Measurements from ENCODE around the gene ZNF17. TPM values are rescaled to one million over a fixed set of nuclear protein-coding genes. Genes with fewer than 3 reads are reported as not detected.

Gene ZNF17
- total RNA-seq, result 1 to 10 TPM; 8.9 to 9.3 TPM
- polyA plus RNA-seq (ENCODE audit: insufficient read length in 6 of 6), result 10 to 100 TPM; 14.1 to 17.6 (median 15.2) TPM
- long read RNA-seq, donor 1, partial matches to known transcripts, result 0 of 8 reads
- long read RNA-seq, donor 1, other reads (novel, unspliced or antisense), result 0 of 8 reads
- long read RNA-seq, donor 2, partial matches to known transcripts, result 0 of 9 reads
- long read RNA-seq, donor 2, other reads (novel, unspliced or antisense), result 0 of 9 reads
- long read RNA-seq, donor 3, partial matches to known transcripts, result 0 of 5 reads
- long read RNA-seq, donor 3, other reads (novel, unspliced or antisense), result 0 of 5 reads
- long read RNA-seq, donor 4, partial matches to known transcripts, result 0 of 2 reads
- long read RNA-seq, donor 4, other reads (novel, unspliced or antisense), result 0 of 2 reads
- long read RNA-seq, donor 5, transcript ZNF17-207 (1 exons, 2,750 nt), result major isoform, 5 of 8 reads
- long read RNA-seq, donor 5, partial matches to known transcripts, result 0 of 8 reads
- long read RNA-seq, donor 5, other reads (novel, unspliced or antisense), result 0 of 8 reads
- long read RNA-seq, donor 6, transcript ZNF17-207 (1 exons, 2,750 nt), result major isoform, 5 of 6 reads
- long read RNA-seq, donor 6, partial matches to known transcripts, result 0 of 6 reads
- long read RNA-seq, donor 6, other reads (novel, unspliced or antisense), result 0 of 6 reads
- long read RNA-seq, donor 7, partial matches to known transcripts, result 0 of 3 reads
- long read RNA-seq, donor 7, other reads (novel, unspliced or antisense), result 0 of 3 reads
- long read RNA-seq, donor 8, result 0 reads
- long read RNA-seq, donor 9, result 0 reads
- long read RNA-seq, donor 10, partial matches to known transcripts, result 0 of 1 reads
- long read RNA-seq, donor 10, other reads (novel, unspliced or antisense), result 0 of 1 reads
- long read RNA-seq, donor 11, result 0 reads
- long read RNA-seq, donor 12, partial matches to known transcripts, result 0 of 4 reads
- long read RNA-seq, donor 12, other reads (novel, unspliced or antisense), result 0 of 4 reads

GRCh38 chr19:57410877-57411671, at the start of gene ZNF17:
ZNF17 (plus strand) TSS chr19:57411161; CDS start chr19:57413616, 2,455 bp downstream.
- intact Hi-C loops (cut with DNase I), result no loop called here
- peak within 1 kb of the TSS; percentile 60 to 89 for H3K4me3 ChIP-seq
- H3K36me3 ChIP-seq, result peaks cover 0 to 35% of the 10 kb centered on the region in 2 donors
- ATAC-seq (peak; percentile 100), DNase-seq (peak; percentile 85 to 96 (median 95))
- H3K27ac ChIP-seq, result peak within 1 kb of the TSS; percentile 6 to 34
- TF ChIP-seq CTCF (IDR thresholded peaks at IDR 0.05), result no peak
- no peaks in the 10 kb centered on the region for H3K27me3 ChIP-seq
- H3K9me3 ChIP-seq, result peaks cover 0 to 7% of the 10 kb centered on the region in 2 donors
- H3K4me1 ChIP-seq, result peaks cover 9 to 21% of the 10 kb centered on the region in 2 donors

DNA sequence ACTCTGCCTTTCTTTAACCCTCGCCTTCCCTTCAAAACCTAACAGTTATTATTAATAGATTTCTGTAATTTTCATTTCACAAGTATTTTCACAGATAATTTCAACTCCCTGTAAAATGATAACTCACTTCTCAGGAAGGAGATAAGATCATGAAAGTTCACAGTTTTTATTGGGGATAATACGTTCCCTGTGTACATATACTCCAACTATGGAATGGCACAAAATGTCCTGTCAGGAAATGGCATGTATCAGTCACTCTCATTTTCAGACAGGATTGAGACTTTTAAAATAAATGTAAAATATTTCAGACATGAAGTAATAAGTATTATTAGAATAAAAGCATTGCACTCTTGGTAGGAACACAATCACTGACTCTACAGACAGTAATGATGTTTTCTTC, 48.5 kb upstream of the ZNF17 start:
- Histone ChIP-seq H3K27ac (peak overlapping the region; percentile 92 to 94), H3K4me1 (peaks cover 5 to 19% of the 10 kb centered on the region in 2 donors), H3K9me3 (peaks cover 0 to 49% of the 10 kb centered on the region in 2 donors), H3K27me3 (no peaks in the 10 kb centered on the region), H3K4me3 (peak overlapping the region; percentile 61 to 82), H3K36me3 (peaks cover 0 to 20% of the 10 kb centered on the region in 2 donors)
- DNase-seq (no peak), ATAC-seq (no peak)
- intact Hi-C loops (cut with DNase I), result no loop called here
- no peak for TF ChIP-seq CTCF (IDR thresholded peaks at IDR 0.05)

DNA sequence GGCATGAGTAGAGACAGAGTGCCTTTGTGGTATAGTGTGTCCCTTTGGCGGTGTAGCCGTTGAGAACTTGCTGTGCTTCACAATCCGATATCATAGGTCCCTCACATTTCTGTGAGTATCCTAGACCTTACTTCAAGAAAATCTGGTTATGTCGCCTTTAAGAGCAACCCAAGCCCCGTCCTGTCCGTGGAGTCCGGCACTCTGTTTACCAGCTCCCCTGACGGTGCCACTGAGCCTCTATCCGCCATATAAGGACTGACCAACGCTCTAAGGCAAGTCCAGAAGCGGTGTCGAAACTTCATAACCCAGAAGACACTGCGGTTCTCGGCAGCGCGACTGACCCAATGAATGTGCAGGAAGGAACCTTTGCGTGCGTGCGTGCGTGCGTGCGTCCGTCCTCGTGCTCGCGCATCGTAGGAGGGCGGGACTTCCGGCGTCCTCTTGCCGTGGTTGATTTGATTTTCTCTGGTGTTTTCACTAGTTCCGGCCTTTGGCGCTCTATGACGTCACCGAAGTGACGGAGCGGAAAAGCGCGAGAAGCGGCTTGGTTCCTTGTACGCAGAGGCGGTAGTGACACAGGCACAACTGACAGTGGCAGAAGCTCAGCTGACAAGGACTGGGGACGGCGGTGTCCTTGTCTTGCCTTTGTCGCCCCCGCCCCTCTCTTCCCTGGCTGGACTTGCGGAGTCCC, 47.8 kb upstream of the ZNF17 start, which contains the start of the genes TRAPPC2B and ZNF547:
TRAPPC2B (plus strand) TSS at position 555 of the 691 bp plus-strand sequence. CDS start 1,283 bp downstream, outside the sequence.
ZNF547 (plus strand) TSS at position 555 of the 691 bp plus-strand sequence. CDS start 5,005 bp downstream, outside the sequence.
- intact Hi-C loops (cut with DNase I), result no loop called here
- Histone ChIP-seq H3K4me3 (peak within 1 kb of the TSS; percentile 61 to 82), H3K9me3 (peaks cover 0 to 44% of the 10 kb centered on the region in 2 donors), H3K27me3 (no peaks in the 10 kb centered on the region), H3K27ac (peak within 1 kb of the TSS; percentile 92 to 94), H3K36me3 (peaks cover 0 to 17% of the 10 kb centered on the region in 2 donors), H3K4me1 (peaks cover 5 to 19% of the 10 kb centered on the region in 2 donors)
- TF ChIP-seq CTCF (IDR thresholded peaks at IDR 0.05), result no peak
- peak; percentile 94 to 100 (median 100) for DNase-seq
- peak; percentile 98 for ATAC-seq

GRCh38 chr19:57363688-57364181, 47.2 kb upstream of the ZNF17 start:
- Histone ChIP-seq H3K36me3 (peaks cover 0 to 11% of the 10 kb centered on the region in 2 donors), H3K27me3 (no peaks in the 10 kb centered on the region), H3K4me3 (peak overlapping the region; percentile 61 to 82), H3K4me1 (peaks cover 5 to 19% of the 10 kb centered on the region in 2 donors), H3K27ac (peak overlapping the region; percentile 92 to 94), H3K9me3 (peaks cover 0 to 39% of the 10 kb centered on the region in 2 donors)
- DNase-seq, result peak in 1 of 4 donors; percentile 24
- peak; percentile 14 for ATAC-seq
- TF ChIP-seq CTCF (IDR thresholded peaks at IDR 0.05), result no peak
- intact Hi-C loops (cut with DNase I), result no loop called here

Measured in left lung (tissue), 14 donors.